ENCODE data around the gene FKBP11. TPM values are rescaled to one million over a fixed set of nuclear protein-coding genes. Genes with fewer than 3 reads are reported as not detected.
A peak's percentile ranks its signal among the peaks of the same experiment; 100 is the strongest.

The FKBP11 gene
- total and polyA plus RNA-seq, 2 donors (not counting 3 experiments of a cell fraction or from before 2014, with no cell fraction given), result 74.2 to 81.2 TPM

- Histone ChIP-seq H3K79me2 (ENCODE audit: control insufficient read depth, insufficient read depth, low read length) (no peaks in the 10 kb centered on the region), H3K4me2 (ENCODE audit: insufficient read depth, low read length) (no peak overlapping the region), H2AFZ (ENCODE audit: low read depth, low read length) (no peak overlapping the region), H3K9me1 (replicated peaks; ENCODE audit: control insufficient read depth, extremely low read depth, insufficient read depth, low read length) (no peaks in the 10 kb centered on the region), H3K27ac (ENCODE audit: insufficient read depth, low read depth, low read length) (no peak overlapping the region), H3K4me3 (replicated peaks in 1 of 3; ENCODE audit: insufficient read depth in 1 of 3, low read depth in 1 of 3, low read length in 3 of 3) (no peak overlapping the region), H3K36me3 (ENCODE audit: control insufficient read depth in 2 of 2, extremely low read depth in 1 of 2, insufficient read depth in 2 of 2, low read length in 2 of 2) (peaks cover 20 to 52% of the 10 kb centered on the region in 2 experiments), H3K27me3 (ENCODE audit: control insufficient read depth in 2 of 2, insufficient read depth in 2 of 2, low read length in 2 of 2) (no peaks in the 10 kb centered on the region), H3K9me3 (replicated peaks; ENCODE audit: control insufficient read depth, insufficient read depth, low read length) (no peaks in the 10 kb centered on the region), H3K9ac (replicated peaks; ENCODE audit: extremely low read depth, insufficient read depth, low read length) (no peak overlapping the region), H4K20me1 (replicated peaks; ENCODE audit: control insufficient read depth, extremely low read depth, insufficient read depth, low read length) (peaks cover 7% of the 10 kb centered on the region), H3K4me1 (ENCODE audit: control insufficient read depth, extremely low read depth, insufficient read depth, low read length) (no peaks in the 10 kb centered on the region)
- CTCF ChIA-PET, result interaction anchor here (0.6 to 8.7 kb wide), 22 partner anchors 8 to 121 kb away, joined by 3 to 92 read pairs (median 4); partner anchors contain the start of genes ARF3, DDX23 and FKBP11
- POLR2A ChIA-PET, result no interaction called here
- intact Hi-C loops (cut with micrococcal nuclease) (loop anchor here (1.0 to 2.0 kb wide), 2 partner anchors 46 to 83 kb away; no protein-coding TSS in a partner anchor), dilution Hi-C loops (cut with MboI; ENCODE audit: extremely low pct_ligation_motif_present, low sequenced_read_pairs) (no loop called here)
- TSS peak; percentile 48 for BruUV-seq (replicated peaks)
- peak; percentile 64 for DNase-seq (ENCODE audit: low read depth, low spot score)
- peak; percentile 79 for FAIRE-seq
- TF ChIP-seq GATA2 (IDR thresholded peaks at IDR 0.05; ENCODE audit: insufficient read depth, insufficient read length, low read depth, low read length) (no peak), CTCF (IDR thresholded peaks at IDR 0.05; ENCODE audit: extremely low read depth in 1 of 2, insufficient read depth in 1 of 2, low read depth in 1 of 2, low read length in 2 of 2) (peak; percentile 86 to 92)
These were observed 11.2 kb upstream of the FKBP11 start for GRCh38 chr12:48936379-48936979.

GRCh38 chr12:48934312-48934706 lies 9.0 kb upstream of the FKBP11 start:
- H3K4me1 ChIP-seq (ENCODE audit: control insufficient read depth, extremely low read depth, insufficient read depth, low read length), result no peaks in the 10 kb centered on the region
- CTCF ChIA-PET, result interaction anchor here (0.7 to 8.7 kb wide), 6 partner anchors 18 to 81 kb away, joined by 3 to 92 read pairs (median 4); partner anchors contain the start of genes DDX23 and WNT1

More at GRCh38 chr12:48934312-48934706, 9.0 kb upstream of the FKBP11 start:
- H3K36me3 ChIP-seq (ENCODE audit: control insufficient read depth in 2 of 2, extremely low read depth in 1 of 2, insufficient read depth in 2 of 2, low read length in 2 of 2), result peaks cover 12 to 42% of the 10 kb centered on the region in 2 experiments
- H3K4me2 ChIP-seq (ENCODE audit: insufficient read depth, low read length), result no peak overlapping the region
- peak; percentile 76 for FAIRE-seq
- no peaks in the 10 kb centered on the region for H3K9me3 ChIP-seq (replicated peaks; ENCODE audit: control insufficient read depth, insufficient read depth, low read length)
- no peak overlapping the region for H3K4me3 ChIP-seq (replicated peaks in 1 of 3; ENCODE audit: insufficient read depth in 1 of 3, low read depth in 1 of 3, low read length in 3 of 3)
- no peaks in the 10 kb centered on the region for H3K27me3 ChIP-seq (ENCODE audit: control insufficient read depth in 2 of 2, insufficient read depth in 2 of 2, low read length in 2 of 2)
- BruUV-seq (replicated peaks), result no TSS peak
- TF ChIP-seq POLR2A (IDR thresholded peaks at IDR 0.05; ENCODE audit: low read depth, low read length) (no peak), CTCF (IDR thresholded peaks at IDR 0.05; ENCODE audit: extremely low read depth in 1 of 2, insufficient read depth in 1 of 2, low read depth in 1 of 2, low read length in 2 of 2) (peak in 1 of 2 donors; percentile 11), MAX (IDR thresholded peaks at IDR 0.05; ENCODE audit: insufficient read depth, insufficient read length) (no peak), FOS (IDR thresholded peaks at IDR 0.05; ENCODE audit: borderline replicate concordance, insufficient read depth, low read length) (no peak), MYC (IDR thresholded peaks at IDR 0.05; ENCODE audit: low read depth, low read length) (no peak)
- POLR2A ChIA-PET, result no interaction called here
- no peak for DNase-seq (ENCODE audit: low read depth, low spot score)
- dilution Hi-C loops (cut with MboI; ENCODE audit: extremely low pct_ligation_motif_present, low sequenced_read_pairs), result no loop called here
- no peaks in the 10 kb centered on the region for H3K79me2 ChIP-seq (ENCODE audit: control insufficient read depth, insufficient read depth, low read length)
- intact Hi-C loops (cut with micrococcal nuclease), result no loop called here
- no peak overlapping the region for H3K9ac ChIP-seq (replicated peaks; ENCODE audit: extremely low read depth, insufficient read depth, low read length)
- H2AFZ ChIP-seq (ENCODE audit: low read depth, low read length), result no peak overlapping the region
- peaks cover 7% of the 10 kb centered on the region for H4K20me1 ChIP-seq (replicated peaks; ENCODE audit: control insufficient read depth, extremely low read depth, insufficient read depth, low read length)
- H3K9me1 ChIP-seq (replicated peaks; ENCODE audit: control insufficient read depth, extremely low read depth, insufficient read depth, low read length), result no peaks in the 10 kb centered on the region
- H3K27ac ChIP-seq (ENCODE audit: insufficient read depth, low read depth, low read length), result no peak overlapping the region
